Esophagus muscularis mucosa (tissue), 4 donors: Measurements from ENCODE around the gene ARRDC2. TPM values are rescaled to one million over a fixed set of nuclear protein-coding genes. Genes with fewer than 3 reads are reported as not detected.
A peak's percentile ranks its signal among the peaks of the same experiment; 100 is the strongest.
"Not testable (repeated sequence)": the region's sequence is repeated elsewhere in the genome, so short reads cannot be mapped to it uniquely, and the experiment has no call there.

Experiments used
- DNase-seq: peaks from one replicate; pipeline ENCODE4 v3.0.0-alpha.2; 2017; ENCODE audit errors: extremely low spot score
- H3K27ac ChIP-seq, 4 donors: fragments of 200-600 bp; sonication (generic); replicated peaks in 1 of 4; 1 replicate in 3 of 4; 2 replicates in 1 of 4; pipeline ENCODE4 v1.5.1; 2016 to 2019; ENCODE audit warnings: mild to moderate bottlenecking in 1 of 4
- H3K27me3 ChIP-seq, 4 donors: fragments of 200-600 bp; sonication (generic); one replicate each; pipeline versions ENCODE4 v1.5.1 to v1.6.0; 2016 to 2019
- H3K36me3 ChIP-seq, 4 donors: fragments of 200-600 bp; sonication (generic); one replicate each; pipeline ENCODE4 v1.5.1; 2016 to 2019
- H3K4me1 ChIP-seq, 4 donors: fragments of 200-600 bp; sonication (generic); one replicate each; pipeline ENCODE4 v1.5.1; 2016 to 2019
- H3K4me3 ChIP-seq, 4 donors: fragments of 200-600 bp; sonication (generic); 1 replicate in 2 of 4; 2 replicates in 2 of 4; pipeline ENCODE4 v1.5.1; 2016 to 2019; ENCODE audit warnings: mild to moderate bottlenecking in 4 of 4, moderate library complexity in 1 of 4
- H3K9me3 ChIP-seq, 4 donors: fragments of 200-600 bp; sonication (generic); 1 replicate in 3 of 4; 2 replicates in 1 of 4; pipeline ENCODE4 v1.5.1; 2016 to 2019
- EP300 ChIP-seq: sonication (generic); formaldehyde crosslinking; IDR thresholded peaks from one replicate; pipeline ENCODE4 v1.6.1; 2017; ENCODE audit warnings: antibody characterized with exemption
- POLR2A ChIP-seq: fragments of 450-650 bp; IDR thresholded peaks from one replicate; pipeline ENCODE4 v1.6.1; 2017; ENCODE audit warnings: antibody characterized with exemption, moderate library complexity, mild to moderate bottlenecking, low read depth
- POLR2AphosphoS5 ChIP-seq, 2 donors: sonication (generic); formaldehyde crosslinking; IDR thresholded peaks; one replicate each; pipeline ENCODE4 v1.6.1; 2017; ENCODE audit warnings: antibody characterized with exemption in 2 of 2
- WGBS: methylation state at CpG from one replicate; pipeline ENCODE4 v1.1.5; 2018; 5-methylcytosine and 5-hydroxymethylcytosine counted together
- intact Hi-C: fragments of 100-400 bp; cut with DNase I; formaldehyde crosslinking; loops from one replicate; pipeline ENCODE4 v1.15.1; 2023
- total RNA-seq, 4 donors: library from RNA; depleted of rRNA; stranded (reverse); fragments of >200 nt; gene quantifications; one replicate each; pipeline versions ENCODE4 v1.1.0 to v1.2.1, GENCODE V29; 2016
- TF ChIP-seq, protein P1 (sequence below), 3 experiments: fragments of 200-600 bp in 2 of 3; fragments of 450-650 bp in 1 of 3; sonication (generic) in 2 of 3; IDR thresholded peaks; one replicate each; pipeline ENCODE4 v1.5.1; 2017 to 2019; ENCODE audit warnings: antibody characterized with exemption in 3 of 3, mild to moderate bottlenecking in 2 of 3, moderate library complexity in 1 of 3

The ARRDC2 gene
- total RNA-seq, 4 donors from 2014 or later: 30.6 to 69.2 (median 62.5) TPM

DNA sequence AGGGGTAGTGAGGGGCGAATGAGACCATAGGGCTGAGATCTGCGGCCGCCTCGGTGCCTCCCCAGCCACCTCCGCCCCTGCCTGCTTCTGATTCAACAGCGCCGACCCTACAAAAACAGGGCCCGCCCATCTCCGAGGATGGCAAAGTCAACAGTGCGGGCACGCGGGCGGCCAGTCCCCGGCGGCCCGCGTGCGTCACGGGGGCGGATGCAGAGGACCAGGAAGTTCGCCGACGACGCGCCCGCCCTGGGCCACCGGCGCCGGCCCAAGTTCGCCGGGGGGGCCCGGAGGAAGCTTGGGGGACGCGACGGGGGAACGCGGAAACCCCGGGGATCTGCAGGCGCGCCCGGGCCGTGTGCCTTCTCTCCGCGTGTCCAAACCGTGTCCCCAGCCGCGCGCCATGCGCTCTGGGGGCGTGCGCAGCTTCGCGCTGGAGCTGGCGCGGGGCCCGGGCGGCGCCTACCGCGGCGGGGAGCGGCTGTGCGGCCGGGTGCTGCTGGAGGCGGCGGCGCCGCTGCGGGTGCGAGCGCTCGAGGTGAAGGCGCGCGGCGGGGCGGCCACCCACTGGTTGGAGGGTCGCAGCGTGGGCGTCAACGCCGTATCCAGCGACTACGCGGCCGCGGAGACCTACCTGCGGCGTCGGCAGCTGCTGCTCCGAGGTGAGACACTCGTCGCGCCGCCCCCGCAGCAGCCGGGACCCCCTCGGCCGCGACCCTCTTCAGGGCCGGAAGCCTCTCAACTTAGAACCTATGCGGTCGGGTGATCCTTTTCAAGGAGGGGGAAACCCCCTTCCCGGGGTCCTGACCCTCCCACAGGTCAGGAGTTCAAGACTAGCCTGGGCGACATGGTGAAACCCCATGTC, 6.8 kb upstream of the ARRDC2 start:
- peak; percentile 97 for DNase-seq
- H3K4me1 ChIP-seq: peaks cover 12 to 38% (median 30%) of the 10 kb centered on the region in 4 donors
- no peaks in the 10 kb centered on the region for H3K27me3 ChIP-seq
- peak overlapping the region; percentile 69 to 88 (median 83) for H3K4me3 ChIP-seq
- TF ChIP-seq, protein P1, sequence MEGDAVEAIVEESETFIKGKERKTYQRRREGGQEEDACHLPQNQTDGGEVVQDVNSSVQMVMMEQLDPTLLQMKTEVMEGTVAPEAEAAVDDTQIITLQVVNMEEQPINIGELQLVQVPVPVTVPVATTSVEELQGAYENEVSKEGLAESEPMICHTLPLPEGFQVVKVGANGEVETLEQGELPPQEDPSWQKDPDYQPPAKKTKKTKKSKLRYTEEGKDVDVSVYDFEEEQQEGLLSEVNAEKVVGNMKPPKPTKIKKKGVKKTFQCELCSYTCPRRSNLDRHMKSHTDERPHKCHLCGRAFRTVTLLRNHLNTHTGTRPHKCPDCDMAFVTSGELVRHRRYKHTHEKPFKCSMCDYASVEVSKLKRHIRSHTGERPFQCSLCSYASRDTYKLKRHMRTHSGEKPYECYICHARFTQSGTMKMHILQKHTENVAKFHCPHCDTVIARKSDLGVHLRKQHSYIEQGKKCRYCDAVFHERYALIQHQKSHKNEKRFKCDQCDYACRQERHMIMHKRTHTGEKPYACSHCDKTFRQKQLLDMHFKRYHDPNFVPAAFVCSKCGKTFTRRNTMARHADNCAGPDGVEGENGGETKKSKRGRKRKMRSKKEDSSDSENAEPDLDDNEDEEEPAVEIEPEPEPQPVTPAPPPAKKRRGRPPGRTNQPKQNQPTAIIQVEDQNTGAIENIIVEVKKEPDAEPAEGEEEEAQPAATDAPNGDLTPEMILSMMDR (IDR thresholded peaks at IDR 0.05): peak in 1 of 3 experiments; percentile 5
- TF ChIP-seq POLR2A (peak; percentile 46), POLR2AphosphoS5 (IDR thresholded peaks at IDR 0.05) (peak; percentile 88), EP300 (no peak)
- intact Hi-C loops: loop anchor here (10.0 kb wide), 1 partner anchor 154 kb away; the partner anchor contains the start of gene PIK3R2
- WGBS: 1% methylated on average over 19 of the region's 105 CpGs
- peak overlapping the region; percentile 87 to 89 (median 88) for H3K27ac ChIP-seq
- no peaks in the 10 kb centered on the region for H3K9me3 ChIP-seq
- peaks cover 0 to 10% (median 1%) of the 10 kb centered on the region in 4 donors for H3K36me3 ChIP-seq

DNA sequence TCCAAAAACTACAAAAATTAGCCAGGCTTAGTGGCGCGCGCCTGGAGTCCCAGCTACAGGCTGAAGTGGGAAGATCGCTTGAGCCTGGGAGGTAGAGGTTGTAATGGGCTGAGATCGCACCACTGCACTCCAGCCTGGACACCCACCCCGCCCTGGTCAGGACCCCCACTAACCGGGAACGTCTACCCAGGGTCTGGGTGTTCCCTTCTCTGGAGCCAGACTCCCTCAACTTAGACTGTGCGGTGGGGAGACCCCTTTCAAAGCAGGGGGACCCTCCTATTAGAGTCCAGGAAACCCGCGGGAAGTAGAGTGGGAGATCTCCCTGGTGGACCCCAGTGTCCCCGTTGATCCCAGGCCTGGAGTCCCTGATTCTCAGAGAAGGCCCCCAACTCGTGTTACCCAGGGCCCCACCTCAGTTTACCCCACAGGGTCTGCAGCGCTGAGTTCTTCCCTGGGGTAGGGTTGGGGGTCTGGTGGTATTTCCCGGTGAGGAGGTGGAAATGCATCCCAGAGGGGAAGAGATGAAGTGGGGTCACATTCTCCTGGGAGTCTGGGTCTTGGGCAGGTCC, 6.1 kb upstream of the ARRDC2 start:
- Histone ChIP-seq H3K36me3 (peaks cover 0 to 10% (median 1%) of the 10 kb centered on the region in 4 donors), H3K4me1 (peaks cover 15 to 39% (median 33%) of the 10 kb centered on the region in 4 donors), H3K9me3 (no peaks in the 10 kb centered on the region), H3K27ac (peak overlapping the region; percentile 87 to 89 (median 88)), H3K27me3 (no peaks in the 10 kb centered on the region), H3K4me3 (peak overlapping the region; percentile 69 to 88 (median 83))
- WGBS: 20% methylated on average over 1 of the region's 15 CpGs
- intact Hi-C loops: loop anchor here (10.0 kb wide), 1 partner anchor 153 kb away; the partner anchor contains the start of gene PIK3R2
- TF ChIP-seq EP300: no peak
- TF ChIP-seq, protein P1 (IDR thresholded peaks at IDR 0.05): no peak
- TF ChIP-seq POLR2A: no peak
- no peak for TF ChIP-seq POLR2AphosphoS5 (IDR thresholded peaks at IDR 0.05)
- DNase-seq: no peak

DNA sequence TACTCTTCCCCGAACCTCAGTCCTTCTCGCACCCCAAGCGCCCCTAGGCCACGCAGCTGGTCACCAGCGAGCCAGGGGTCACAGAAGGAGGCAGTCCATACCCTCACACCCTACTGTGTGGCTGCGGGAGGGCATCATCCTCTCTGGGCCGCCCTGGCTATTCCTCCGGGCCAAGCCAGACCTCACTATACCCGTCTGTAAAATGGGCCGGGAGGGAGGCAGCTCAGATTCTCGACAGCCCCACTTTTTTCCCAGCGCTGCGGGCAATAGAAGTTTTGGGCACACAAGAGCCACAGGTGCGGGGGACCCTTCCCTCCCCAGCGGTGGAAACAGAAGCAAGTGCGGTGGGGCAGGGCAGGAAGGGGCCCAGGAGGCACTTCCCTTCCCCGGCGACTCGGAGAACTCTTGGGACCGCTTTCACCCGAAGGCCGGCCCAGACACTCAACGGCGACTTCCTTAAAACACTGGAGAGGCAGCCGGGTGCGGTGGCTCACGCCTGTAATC, 5.6 kb upstream of the ARRDC2 start:
- Histone ChIP-seq H3K4me1 (peaks cover 16 to 40% (median 34%) of the 10 kb centered on the region in 4 donors), H3K27me3 (no peaks in the 10 kb centered on the region), H3K36me3 (peaks cover 0 to 10% (median 1%) of the 10 kb centered on the region in 4 donors), H3K4me3 (peak overlapping the region; percentile 69 to 88 (median 83)), H3K9me3 (no peaks in the 10 kb centered on the region), H3K27ac (peak overlapping the region; percentile 87 to 89 (median 88))
- intact Hi-C loops: loop anchor here (10.0 kb wide), 1 partner anchor 152 kb away; the partner anchor contains the start of gene PIK3R2
- WGBS: 73% methylated on average over 26 of the region's 27 CpGs
- TF ChIP-seq, protein P1 (IDR thresholded peaks at IDR 0.05): no peak
- TF ChIP-seq POLR2AphosphoS5 (IDR thresholded peaks at IDR 0.05) (no peak), EP300 (no peak), POLR2A (no peak)
- DNase-seq: no peak

DNA sequence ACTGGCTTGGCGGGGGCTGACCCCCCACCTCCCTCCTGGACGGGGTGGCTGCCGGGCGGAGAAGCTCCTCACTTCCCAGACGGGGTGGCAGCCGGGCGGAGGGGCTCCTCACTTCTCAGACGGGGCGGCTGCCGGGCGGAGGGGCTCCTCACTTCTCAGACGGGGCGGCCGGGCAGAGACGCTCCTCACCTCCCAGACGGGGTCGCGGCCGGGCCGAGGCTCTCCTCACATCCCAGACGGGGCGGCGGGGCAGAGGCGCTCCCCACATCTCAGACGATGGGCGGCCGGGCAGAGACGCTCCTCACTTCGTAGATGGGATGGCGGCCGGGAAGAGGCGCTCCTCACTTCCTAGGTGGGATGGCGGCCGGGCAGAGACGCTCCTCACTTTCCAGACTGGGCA, 2.2 kb upstream of the ARRDC2 start:
- H3K9me3 ChIP-seq, DNase-seq, H3K27me3 ChIP-seq, H3K27ac ChIP-seq, H3K4me3 ChIP-seq: not testable (repeated sequence)
- H3K36me3 ChIP-seq: peaks cover 15 to 34% (median 20%) of the 10 kb centered on the region in 4 donors
- intact Hi-C loops: loop anchor here (10.0 kb wide), 1 partner anchor 149 kb away; the partner anchor contains the start of gene PIK3R2
- 100% methylated on average over 5 of the region's 35 CpGs for WGBS
- peaks cover 24 to 65% (median 54%) of the 10 kb centered on the region in 4 donors for H3K4me1 ChIP-seq
